HG03457 (cell line): ENCODE data around the gene CHKB.
"Not testable (repeated sequence)": the region's sequence is repeated elsewhere in the genome, so short reads cannot be mapped to it uniquely, and the experiment has no call there.

Source experiments
- ATAC-seq: cut with Tn5 transposase; IDR thresholded peaks from one replicate; pipeline ENCODE4 v1.9.1; 2021; ENCODE audit warnings: moderate number of reproducible peaks; ENCODE audit not compliant: unreplicated experiment

Gene CHKB, protein sequence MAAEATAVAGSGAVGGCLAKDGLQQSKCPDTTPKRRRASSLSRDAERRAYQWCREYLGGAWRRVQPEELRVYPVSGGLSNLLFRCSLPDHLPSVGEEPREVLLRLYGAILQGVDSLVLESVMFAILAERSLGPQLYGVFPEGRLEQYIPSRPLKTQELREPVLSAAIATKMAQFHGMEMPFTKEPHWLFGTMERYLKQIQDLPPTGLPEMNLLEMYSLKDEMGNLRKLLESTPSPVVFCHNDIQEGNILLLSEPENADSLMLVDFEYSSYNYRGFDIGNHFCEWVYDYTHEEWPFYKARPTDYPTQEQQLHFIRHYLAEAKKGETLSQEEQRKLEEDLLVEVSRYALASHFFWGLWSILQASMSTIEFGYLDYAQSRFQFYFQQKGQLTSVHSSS

GRCh38 chr22:50582493-50583293, at the start of gene CHKB:
Gene CHKB, minus strand, starts transcription at chr22:50582849. Its CDS starts 68 bp downstream, at chr22:50582781.
- peak; percentile 80 for ATAC-seq

DNA sequence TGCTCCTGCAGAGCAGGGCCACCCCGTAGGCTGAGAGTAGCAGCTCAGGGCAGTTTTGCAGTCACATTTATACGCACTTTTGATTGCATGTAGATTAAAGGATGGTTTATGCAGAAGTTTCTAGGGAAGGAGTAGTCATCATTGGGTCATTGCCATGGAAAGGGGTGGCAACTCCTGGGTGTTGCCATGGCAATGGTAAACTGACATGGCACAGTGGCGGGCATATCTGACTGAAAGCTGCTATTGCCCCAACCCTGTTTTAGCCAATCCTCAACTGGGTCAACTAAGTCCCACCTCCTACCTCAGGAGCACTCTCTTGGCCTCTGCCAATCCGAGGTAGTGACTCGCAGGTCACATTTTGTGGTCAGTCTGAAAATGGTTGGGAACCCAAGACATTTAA, 47.7 kb upstream of the CHKB start:
- no peak for ATAC-seq

- peak; percentile 5 for ATAC-seq
These were observed 46.0 kb upstream of the CHKB start for GRCh38 chr22:50628543-50629134.

DNA sequence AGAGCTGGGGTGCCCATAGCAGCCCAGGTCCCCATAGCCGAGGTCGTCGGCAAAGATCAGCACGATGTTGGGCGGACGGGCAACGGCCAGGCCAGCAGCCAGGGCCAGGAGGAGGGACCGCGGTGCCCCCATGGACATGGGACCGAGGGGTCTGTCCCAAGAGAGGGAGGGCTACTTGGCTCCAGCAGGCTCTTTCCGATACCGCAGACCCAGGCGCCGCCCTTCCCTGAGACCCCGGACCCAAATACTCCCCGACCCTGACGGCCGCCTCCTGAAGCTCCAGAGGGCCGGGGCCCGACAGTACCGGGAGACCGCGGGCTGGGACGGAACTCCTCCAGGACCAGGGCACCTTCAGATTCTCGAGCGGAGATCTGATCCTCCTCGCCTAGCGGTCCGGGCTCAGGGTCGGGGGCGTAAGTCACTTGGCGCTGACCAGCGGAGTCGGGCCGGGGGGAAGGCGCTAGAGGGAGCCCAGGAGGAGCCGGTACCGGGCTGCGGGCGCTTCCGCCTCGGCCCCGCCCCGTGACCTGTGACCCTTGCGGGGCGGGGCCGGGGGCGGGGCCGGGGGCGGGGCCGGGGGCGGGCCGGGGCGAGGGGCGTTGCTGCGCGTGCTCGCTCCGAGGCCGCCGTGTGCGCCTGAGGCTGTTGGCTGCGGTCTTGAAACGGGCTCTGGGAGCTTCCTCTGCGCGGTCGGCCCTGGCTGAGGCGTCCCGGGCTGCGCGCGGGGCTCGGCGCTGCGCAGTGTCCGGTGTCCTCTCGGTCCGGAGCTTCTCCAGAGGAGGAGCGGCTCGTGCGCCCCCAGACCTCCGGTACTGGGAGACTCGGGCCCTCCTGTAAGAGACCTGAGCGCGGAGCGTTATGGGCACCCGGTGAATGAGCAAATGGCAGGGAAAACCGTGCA, 45.2 kb upstream of the CHKB start, which contains the start of gene ARSA:
TSS of gene ARSA (minus strand) at position 511 of the 901 bp plus-strand sequence. CDS start at position 138, 373 bp downstream.
- peak; percentile 54 for ATAC-seq

DNA sequence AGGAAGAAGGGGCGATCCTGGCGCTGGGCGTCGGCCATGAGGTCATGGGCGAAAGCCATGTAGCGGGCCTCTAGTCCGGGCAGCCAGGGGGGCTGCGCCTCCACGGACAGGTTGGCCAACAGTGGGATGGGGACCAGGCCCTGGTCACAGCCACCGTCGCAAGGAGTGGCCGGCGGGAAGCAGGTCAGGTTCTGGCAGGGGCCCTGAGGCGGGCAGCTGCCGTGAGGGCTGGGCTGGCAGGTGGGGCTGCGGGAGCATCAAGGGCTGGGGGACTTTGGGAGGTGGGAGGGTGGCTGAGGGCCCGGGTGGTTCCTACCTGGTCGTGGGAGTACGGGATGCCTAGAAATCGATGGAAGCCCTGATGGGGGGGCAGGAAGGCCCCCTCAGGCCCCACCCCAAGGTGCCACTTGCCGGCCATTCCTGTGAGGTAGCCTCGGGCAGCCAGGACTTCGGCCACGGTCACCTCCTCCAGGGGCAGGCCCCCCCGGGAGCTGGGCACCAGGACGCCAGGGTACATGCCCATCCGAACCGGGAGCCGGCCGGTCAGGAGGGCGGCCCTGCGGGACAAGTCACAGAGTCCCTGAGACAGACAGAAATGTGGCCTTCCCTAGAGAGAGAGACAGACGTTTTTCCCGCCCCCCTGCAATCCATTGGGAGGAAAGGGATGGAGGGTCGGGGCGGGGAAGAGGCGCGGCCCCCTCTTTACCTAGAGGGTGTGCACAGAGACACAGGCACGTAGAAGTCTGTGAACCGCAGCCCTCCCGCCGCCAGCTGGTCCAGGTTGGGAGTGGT, 44.4 kb upstream of the CHKB start:
- ATAC-seq: no peak

DNA sequence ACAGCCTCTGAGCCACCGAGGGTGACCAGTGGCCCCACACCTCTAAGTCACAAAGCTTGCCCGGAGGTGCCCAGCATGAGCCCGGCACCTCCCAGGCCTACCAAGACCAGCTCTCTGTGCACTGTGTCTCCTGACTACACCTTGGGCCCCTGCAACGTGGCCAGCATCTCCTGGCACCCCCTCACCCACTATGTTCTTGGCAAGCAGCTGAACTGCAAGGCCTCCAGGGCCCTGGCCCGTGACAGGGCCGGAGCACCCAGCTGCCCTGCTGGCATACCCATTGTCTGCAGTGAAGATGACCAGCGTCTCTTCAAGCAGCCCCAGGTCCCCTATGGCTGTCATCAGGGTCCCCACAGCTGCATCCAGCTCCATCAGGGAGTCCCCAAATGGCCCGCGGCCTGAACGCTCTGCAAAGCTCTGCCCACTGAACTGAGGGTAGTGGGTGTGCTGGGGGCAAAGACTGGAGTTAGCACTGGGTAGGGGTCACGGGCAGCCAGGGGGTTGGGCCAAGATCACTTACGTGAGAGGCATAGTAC, 43.7 kb upstream of the CHKB start:
- ATAC-seq: no peak

DNA sequence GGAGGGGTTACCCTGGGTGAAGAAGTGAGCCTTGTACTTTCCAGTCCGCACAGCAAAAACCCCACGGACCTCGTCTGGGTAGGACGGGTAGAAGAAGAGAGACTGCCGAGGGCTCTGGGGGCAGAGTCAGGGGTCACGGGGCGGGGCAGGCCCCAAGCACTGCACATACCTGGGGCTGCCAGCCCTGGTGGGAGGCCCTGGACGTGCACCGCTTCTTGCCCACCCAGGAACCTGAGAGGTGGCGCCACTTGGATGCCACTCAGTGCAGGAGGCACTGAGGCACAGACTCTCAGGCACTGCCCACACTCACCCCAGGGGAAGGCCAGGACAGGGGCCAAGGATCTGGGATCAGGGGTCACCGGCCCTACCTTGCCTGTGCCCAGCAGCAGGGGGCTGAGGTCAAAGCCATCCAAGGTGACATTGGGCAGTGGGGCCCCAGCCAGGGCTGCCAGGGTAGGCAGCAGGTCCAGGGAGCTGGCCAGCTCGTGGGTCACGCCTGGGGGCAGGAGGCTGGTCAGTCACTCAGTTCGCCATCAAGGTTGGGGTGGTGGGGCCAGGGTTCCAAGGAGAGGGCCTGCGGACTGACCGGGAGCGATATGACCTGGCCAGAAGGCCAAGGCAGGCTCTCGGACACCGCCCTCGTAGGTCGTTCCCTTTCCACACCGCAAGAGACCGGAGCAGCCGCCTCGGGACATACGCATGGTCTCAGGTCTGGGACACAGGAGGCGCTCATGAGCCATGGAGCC, 43.1 kb upstream of the CHKB start:
- ATAC-seq: no peak

- ATAC-seq: no peak
These were observed 42.5 kb upstream of the CHKB start for GRCh38 chr22:50625131-50625567.

DNA sequence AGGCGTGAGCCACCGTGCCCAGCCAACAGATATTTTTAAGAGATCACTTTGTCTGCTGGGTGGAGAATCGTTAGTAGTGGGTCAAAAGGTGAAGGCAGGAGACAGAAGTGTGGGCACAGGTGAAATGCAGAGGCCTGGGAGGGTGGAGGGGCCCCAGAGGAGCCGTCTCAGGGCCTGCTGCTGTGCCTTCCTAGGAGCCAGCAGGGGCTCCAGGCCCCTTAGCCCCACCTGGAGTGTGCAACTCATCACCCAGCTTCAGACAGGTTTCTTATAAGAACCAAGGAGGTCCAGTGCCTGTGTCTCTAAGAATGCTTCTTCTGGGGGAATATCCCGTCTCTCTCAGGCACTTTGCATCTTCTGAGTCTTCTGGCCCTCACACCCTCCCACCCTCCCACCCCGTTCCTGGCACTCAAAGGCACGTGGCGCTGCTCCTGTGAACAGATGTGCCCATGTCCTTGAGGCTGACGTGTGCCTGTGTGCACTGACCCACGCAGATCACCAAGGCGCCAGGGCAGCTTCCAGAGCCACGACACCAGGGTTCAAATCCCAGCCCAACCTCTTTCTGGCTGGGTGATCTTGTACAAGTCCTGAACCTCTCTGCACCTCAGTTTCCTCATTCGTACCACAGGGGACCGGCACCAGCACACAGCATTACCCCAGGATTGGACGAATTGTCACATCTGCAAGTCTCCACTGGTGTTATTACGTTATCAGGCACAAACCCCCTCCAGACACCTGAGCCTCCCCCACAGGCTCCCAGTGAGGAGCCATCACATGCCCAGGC, 41.9 kb upstream of the CHKB start:
- no peak for ATAC-seq

GRCh38 chr22:50622723-50623327, 40.2 kb upstream of the CHKB start:
- ATAC-seq: no peak

DNA sequence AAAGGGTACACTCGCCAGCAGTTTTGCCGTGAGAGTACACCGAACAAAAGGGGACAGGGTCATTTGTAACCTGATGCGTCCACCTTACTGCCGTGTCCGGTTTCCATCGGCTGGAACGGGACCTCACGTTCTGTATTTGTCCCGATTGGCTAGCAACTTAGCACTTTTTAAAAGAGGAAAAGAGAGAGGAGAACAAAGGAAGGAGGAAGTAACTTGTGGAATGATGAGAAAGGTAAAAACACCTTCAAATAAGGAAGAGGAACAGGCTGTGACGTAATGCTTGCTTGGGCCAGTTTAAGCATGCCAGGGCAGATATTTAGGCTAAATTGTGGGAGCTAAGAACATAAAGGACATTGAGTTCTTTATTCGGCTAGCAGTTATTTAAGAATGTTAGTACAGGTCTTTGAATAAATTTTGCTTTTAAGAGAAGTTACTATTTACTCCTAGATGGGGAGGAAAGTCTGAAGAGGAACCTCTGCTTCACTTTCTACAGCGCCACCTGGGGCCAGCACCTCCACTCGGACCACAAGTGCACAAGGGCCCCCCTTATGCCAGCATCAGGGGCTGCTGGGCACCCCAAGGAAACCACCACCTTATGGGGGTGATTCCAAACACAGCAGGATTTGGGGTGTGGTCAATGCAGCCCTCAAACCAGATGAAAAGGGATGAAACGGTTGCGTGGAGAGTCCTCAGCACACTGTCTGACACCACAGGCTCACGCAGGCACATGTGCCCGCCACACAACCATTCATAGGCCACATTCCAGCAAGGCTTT, 39.5 kb upstream of the CHKB start:
- no peak for ATAC-seq

- peak; percentile 37 for ATAC-seq
These were observed 38.8 kb upstream of the CHKB start for GRCh38 chr22:50621356-50621880.

DNA sequence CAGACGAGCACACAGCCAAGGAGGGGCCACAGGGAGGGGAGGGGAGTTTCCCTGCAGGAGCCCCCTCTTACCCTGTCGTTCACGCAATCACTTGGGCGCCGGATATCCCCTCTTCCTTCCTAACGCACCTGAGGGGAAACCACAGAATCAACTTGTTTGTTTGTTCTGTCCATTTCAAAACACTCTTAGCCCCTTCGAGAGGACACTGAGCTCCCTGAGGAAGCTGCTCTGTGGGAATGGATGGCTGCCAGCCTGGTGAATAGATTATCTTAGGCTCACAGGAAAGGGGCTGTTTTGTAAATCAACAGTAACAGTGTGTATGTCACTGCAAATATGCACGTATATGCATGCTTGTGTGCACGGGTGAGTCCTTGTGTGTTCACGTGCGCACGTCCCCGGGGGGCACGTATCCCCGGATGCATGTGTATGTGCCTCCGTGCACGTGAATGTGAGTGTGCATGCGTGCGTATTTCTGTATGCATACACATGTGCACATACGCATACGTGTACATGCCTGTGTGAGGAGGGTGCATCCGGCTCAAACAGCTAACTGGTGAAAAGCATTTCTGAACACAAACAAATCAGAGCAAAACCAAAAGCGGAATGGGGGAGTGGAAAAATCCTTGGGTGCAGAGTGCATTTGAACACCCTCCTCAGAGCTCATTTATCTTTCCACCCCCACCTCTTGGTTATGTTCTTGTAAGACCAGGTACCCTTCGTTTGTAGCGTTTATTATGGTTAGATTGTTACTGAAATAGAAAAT, 38.1 kb upstream of the CHKB start:
- ATAC-seq: peak; percentile 40

- ATAC-seq: not testable (repeated sequence)
These were observed 31.6 kb upstream of the CHKB start for GRCh38 chr22:50614296-50614695.

- ATAC-seq: no peak
These were observed 30.8 kb upstream of the CHKB start for GRCh38 chr22:50613291-50613981.
